Stomach (tissue), 9 donors: ENCODE data around the gene CTSL. TPM values are rescaled to one million over a fixed set of nuclear protein-coding genes. Genes with fewer than 3 reads are reported as not detected.
A peak's percentile ranks its signal among the peaks of the same experiment; 100 is the strongest.

Source experiments
- DNase-seq, 2 donors: peaks; one replicate each; pipeline versions ENCODE4 v3.0.0 to v3.0.0-alpha.2; 2013 to 2019
- H3K27ac ChIP-seq, 5 donors: fragments of 200-600 bp in 4 of 5; sonication (generic) in 4 of 5; one replicate each; pipeline ENCODE4 v1.5.1; 2013 to 2019; ENCODE audit warnings: mild to moderate bottlenecking in 1 of 5, moderate library complexity in 1 of 5
- H3K27me3 ChIP-seq, 3 donors: fragments of 200-600 bp; sonication (generic); one replicate each; pipeline ENCODE4 v1.5.1; 2017 to 2019; ENCODE audit warnings: mixed run types in 1 of 3
- H3K36me3 ChIP-seq, 4 donors: fragments of 200-600 bp; sonication (generic); 1 replicate in 3 of 4; 2 replicates in 1 of 4; pipeline ENCODE4 v1.5.1; 2016 to 2019
- H3K4me1 ChIP-seq, 4 donors: fragments of 200-600 bp; sonication (generic); one replicate each; pipeline ENCODE4 v1.5.1; 2016 to 2019
- H3K4me3 ChIP-seq, 4 donors: fragments of 200-600 bp; sonication (generic) in 3 of 4; one replicate each; pipeline ENCODE4 v1.5.1; 2016 to 2019; ENCODE audit warnings: mild to moderate bottlenecking in 1 of 4
- H3K9me3 ChIP-seq, 4 donors: fragments of 200-600 bp; sonication (generic); one replicate each; pipeline ENCODE4 v1.5.1; 2016 to 2019
- CTCF ChIP-seq, 7 experiments: fragments of 450-650 bp in 4 of 7; fragments of 200-600 bp in 3 of 7; sonication (generic) in 3 of 7; IDR thresholded peaks; one replicate each; pipeline ENCODE4 v1.5.1; 2016 to 2019; ENCODE audit warnings: antibody characterized with exemption in 7 of 7, control low read depth in 2 of 7, mild to moderate bottlenecking in 1 of 7
- EP300 ChIP-seq: sonication (generic); formaldehyde crosslinking; IDR thresholded peaks from one replicate; pipeline ENCODE4 v1.6.1; 2017; ENCODE audit warnings: antibody characterized with exemption
- POLR2A ChIP-seq, 4 donors: fragments of 450-650 bp; IDR thresholded peaks; one replicate each; pipeline ENCODE4 v1.6.1; 2016; ENCODE audit warnings: antibody characterized with exemption in 4 of 4, control low read depth in 2 of 4, mild to moderate bottlenecking in 1 of 4, moderate library complexity in 1 of 4
- POLR2AphosphoS5 ChIP-seq, 3 donors: sonication (generic); formaldehyde crosslinking; IDR thresholded peaks; one replicate each; pipeline ENCODE4 v1.6.1; 2016; ENCODE audit warnings: antibody characterized with exemption in 3 of 3
- WGBS, 5 donors: extraction: QIAGEN DNeasy Blood & Tissue Kit in 3 of 5; methylation state at CpG; one replicate each; pipeline versions ENCODE4 v1.1.5 to v1.1.7; 2013 to 2018; 5-methylcytosine and 5-hydroxymethylcytosine counted together
- intact Hi-C: fragments of 100-400 bp; cut with DNase I; formaldehyde crosslinking; loops from one replicate; pipeline ENCODE4 v1.15.1; 2023; ENCODE audit warnings: low total_unique reads
- polyA plus RNA-seq, 3 donors: library from polyadenylated mRNA; stranded (reverse); fragments of 200-250 nt; gene quantifications; one replicate each; pipeline ENCODE4 v1.2.3, GENCODE V29; 2013
- total RNA-seq, 5 donors: library from RNA; depleted of rRNA; stranded (reverse); fragments of >200 nt; gene quantifications; one replicate each; pipeline versions ENCODE4 v1.1.0 to v1.2.3, GENCODE V29; 2014 to 2016
- donor health status: healthy with polysubstance abuse.
- donor health status: Bipolar disorder and iron deficiency.
- donor health status: healthy.

Gene CTSL
- total and polyA plus RNA-seq, 8 donors, result 4.9 to 104 (median 34.4) TPM

DNA sequence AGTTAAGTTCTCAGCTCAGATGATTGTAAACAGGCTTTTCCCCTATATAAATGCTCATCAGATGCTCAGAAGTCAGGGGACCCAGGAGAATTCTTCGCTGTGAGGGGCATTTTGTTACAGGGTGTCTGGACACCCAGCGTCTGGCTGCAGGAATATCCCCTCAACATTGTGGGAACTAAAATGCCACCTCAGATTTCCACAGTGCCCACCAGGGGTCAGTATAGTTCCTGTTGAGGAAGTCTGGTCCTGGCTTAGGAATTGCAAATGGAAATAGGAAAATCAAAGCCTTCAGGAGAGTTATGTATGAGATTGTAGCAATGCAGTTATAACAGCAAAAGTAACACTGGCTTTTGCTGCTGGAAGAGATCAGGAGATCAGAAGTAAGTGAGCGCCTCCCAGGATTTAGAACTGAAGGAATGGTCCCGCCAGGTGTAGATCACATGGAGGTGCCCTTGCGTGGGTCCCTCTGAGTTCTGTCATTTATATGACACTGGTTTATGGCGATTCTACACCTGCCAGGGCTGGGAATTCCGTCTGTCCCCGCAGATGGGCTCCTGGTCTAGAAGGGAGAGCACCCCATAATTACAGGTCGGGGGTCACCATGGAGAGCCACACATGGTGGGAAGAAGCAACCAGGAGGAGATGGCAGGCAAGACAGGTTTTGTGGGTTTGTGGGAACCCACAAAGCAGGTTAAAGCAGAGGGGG lies 47.1 kb upstream of the CTSL start:
- Histone ChIP-seq H3K27ac (no peak overlapping the region), H3K27me3 (no peaks in the 10 kb centered on the region), H3K9me3 (no peaks in the 10 kb centered on the region), H3K4me1 (peaks cover 9 to 36% (median 22%) of the 10 kb centered on the region in 4 donors), H3K36me3 (peaks cover 5 to 34% (median 25%) of the 10 kb centered on the region in 4 donors), H3K4me3 (no peak overlapping the region)
- TF ChIP-seq POLR2AphosphoS5 (IDR thresholded peaks at IDR 0.05) (no peak), CTCF (IDR thresholded peaks at IDR 0.05) (peak in 5 of 7 experiments; percentile 19 to 75 (median 68))
- intact Hi-C loops, result no loop called here
- DNase-seq, result peak; percentile 57 to 89
- 72 to 86% (median 79%) methylated on average over 9 of the region's 9 CpGs for WGBS, 5 donors

GRCh38 chr9:87681271-87682061 lies 44.5 kb upstream of the CTSL start:
- Histone ChIP-seq H3K36me3 (peaks cover 6 to 44% (median 34%) of the 10 kb centered on the region in 4 donors), H3K27me3 (no peaks in the 10 kb centered on the region), H3K27ac (no peak overlapping the region), H3K4me1 (peaks cover under 1 to 39% (median 19%) of the 10 kb centered on the region in 4 donors), H3K4me3 (no peak overlapping the region), H3K9me3 (no peaks in the 10 kb centered on the region)
- intact Hi-C loops, result loop anchor here (10.0 kb wide), 1 partner anchor 133 kb away; no protein-coding TSS in a partner anchor
- TF ChIP-seq POLR2AphosphoS5 (IDR thresholded peaks at IDR 0.05) (no peak), CTCF (IDR thresholded peaks at IDR 0.05) (no peak), POLR2A (IDR thresholded peaks at IDR 0.05) (no peak), EP300 (no peak)
- 92 to 95% (median 92%) methylated on average over 11 of the region's 11 CpGs for WGBS, 5 donors
- no peak for DNase-seq

DNA sequence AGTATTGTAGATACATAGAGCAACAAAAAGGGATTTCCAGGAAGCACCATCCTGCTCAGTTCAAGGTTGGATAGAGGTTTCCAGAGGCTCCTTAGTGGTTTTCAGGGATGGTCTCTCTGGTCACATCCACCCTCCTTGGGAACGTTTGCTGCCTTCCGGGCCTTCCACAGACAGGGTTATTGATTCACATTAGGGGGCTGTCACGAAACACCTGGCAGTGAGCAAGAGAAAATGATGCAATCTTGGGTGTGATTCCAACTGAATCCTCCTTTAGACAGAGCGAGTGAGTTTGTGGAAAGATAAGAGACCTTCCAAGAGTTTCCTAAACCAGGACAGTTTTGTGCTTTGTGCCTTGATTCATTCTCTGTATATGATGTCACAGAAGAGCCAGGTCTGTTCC lies 43.8 kb upstream of the CTSL start:
- H3K9me3 ChIP-seq, result no peaks in the 10 kb centered on the region
- TF ChIP-seq EP300, result no peak
- no peak for TF ChIP-seq POLR2AphosphoS5 (IDR thresholded peaks at IDR 0.05)
- no peak for TF ChIP-seq POLR2A (IDR thresholded peaks at IDR 0.05)
- no peak for TF ChIP-seq CTCF (IDR thresholded peaks at IDR 0.05)
- DNase-seq, result no peak
- H3K36me3 ChIP-seq, result peaks cover 6 to 50% (median 41%) of the 10 kb centered on the region in 4 donors
- H3K27me3 ChIP-seq, result no peaks in the 10 kb centered on the region
- intact Hi-C loops, result loop anchor here (10.0 kb wide), 1 partner anchor 133 kb away; no protein-coding TSS in a partner anchor
- H3K27ac ChIP-seq, result no peak overlapping the region
- H3K4me3 ChIP-seq, result no peak overlapping the region
- 64 to 74% (median 68%) methylated on average over 4 of the region's 4 CpGs for WGBS, 5 donors
- peaks cover 0 to 33% (median 14%) of the 10 kb centered on the region in 4 donors for H3K4me1 ChIP-seq

DNA sequence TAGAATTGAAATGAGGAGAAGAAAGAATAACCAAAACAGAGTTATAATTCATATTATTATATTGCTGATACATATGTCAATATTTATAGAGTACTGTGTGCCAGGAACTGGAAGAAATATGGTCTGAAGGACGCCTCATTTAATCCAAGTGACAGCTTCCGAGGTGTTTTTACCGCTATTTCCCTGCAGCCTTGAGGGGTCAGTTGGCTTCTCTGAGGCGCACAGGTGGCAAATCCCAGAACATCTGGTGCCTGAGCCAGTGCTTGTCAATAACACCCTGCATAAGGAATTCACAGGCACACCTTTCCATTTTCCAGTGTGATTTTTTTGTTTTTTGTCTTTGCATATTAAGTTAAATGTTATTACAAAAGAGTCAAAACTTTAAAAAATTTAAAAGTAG lies 43.3 kb upstream of the CTSL start:
- TF ChIP-seq EP300 (no peak), CTCF (IDR thresholded peaks at IDR 0.05) (no peak), POLR2A (IDR thresholded peaks at IDR 0.05) (no peak), POLR2AphosphoS5 (IDR thresholded peaks at IDR 0.05) (no peak)
- no peak overlapping the region for H3K27ac ChIP-seq
- H3K36me3 ChIP-seq, result peaks cover 6 to 52% (median 43%) of the 10 kb centered on the region in 4 donors
- peak in 1 of 2 donors; percentile 44 for DNase-seq
- H3K27me3 ChIP-seq, result no peaks in the 10 kb centered on the region
- no peaks in the 10 kb centered on the region for H3K9me3 ChIP-seq
- peaks cover 0 to 29% (median 12%) of the 10 kb centered on the region in 4 donors for H3K4me1 ChIP-seq
- no peak overlapping the region for H3K4me3 ChIP-seq
- 44 to 72% (median 60%) methylated on average over 4 of the region's 4 CpGs for WGBS, 5 donors
- intact Hi-C loops, result loop anchor here (10.0 kb wide), 1 partner anchor 132 kb away; no protein-coding TSS in a partner anchor
